WTC11 (cell line): ENCODE data around the gene UBAC2. TPM values are rescaled to one million over a fixed set of nuclear protein-coding genes. Genes with fewer than 3 reads are reported as not detected.

Experiments used
- ATAC-seq: fragments of 200-7000 bp; cut with Tn5 transposase; 2 replicates; pipeline ENCODE4 v1.10.0; 2021; ENCODE audit warnings: mild to moderate bottlenecking, moderate library complexity
- CTCF ChIA-PET: fragments of 300-600 bp; sonication (Branson Sonifier 250); formaldehyde crosslinking; loops from one replicate; lab custom pipeline; 2021; ENCODE audit warnings: antibody characterized with exemption; lab: Charles Lee
- POLR2A ChIA-PET: fragments of 350-600 bp; sonication (Branson Sonifier 250); formaldehyde crosslinking; loops from one replicate; lab custom pipeline; 2021; ENCODE audit warnings: antibody characterized with exemption; lab: Charles Lee
- DNase-seq: peaks from one replicate; pipeline ENCODE4 v3.0.0; 2021; ENCODE audit warnings: low spot score
- H3K27ac Mint-ChIP-seq: 2 replicates; pipeline ENCODE4 v1.8.0; 2021; ENCODE audit warnings: mixed read lengths
- H3K27me3 Mint-ChIP-seq: 2 replicates; pipeline ENCODE4 v1.8.0; 2021; ENCODE audit warnings: low read depth, mild to moderate bottlenecking, moderate library complexity, mixed read lengths
- H3K36me3 Mint-ChIP-seq: 2 replicates; pipeline ENCODE4 v1.8.0; 2021; ENCODE audit warnings: mixed read lengths
- H3K4me1 Mint-ChIP-seq: 2 replicates; pipeline ENCODE4 v1.8.0; 2022; ENCODE audit warnings: mixed read lengths
- H3K4me3 Mint-ChIP-seq: 2 replicates; pipeline ENCODE4 v1.8.0; 2021; ENCODE audit warnings: mild to moderate bottlenecking, moderate library complexity, mixed read lengths
- H3K9me3 Mint-ChIP-seq: 2 replicates; pipeline ENCODE4 v1.8.0; 2021; ENCODE audit warnings: mixed read lengths
- ATF2 ChIP-seq: sonication (generic); formaldehyde crosslinking; IDR thresholded peaks from 2 replicates; pipeline ENCODE4 v1.8.1; 2022; ENCODE audit warnings: low read depth, missing genetic modification reagents, borderline replicate concordance
- CREB1 ChIP-seq: sonication (generic); formaldehyde crosslinking; IDR thresholded peaks from 2 replicates; pipeline ENCODE4 v1.8.0; 2023; ENCODE audit warnings: mild to moderate bottlenecking, missing genetic modification reagents
- CREM ChIP-seq: sonication (generic); formaldehyde crosslinking; IDR thresholded peaks from 2 replicates; pipeline ENCODE4 v1.8.1; 2022; ENCODE audit warnings: mild to moderate bottlenecking, missing genetic modification reagents, moderate library complexity
- CTCF ChIP-seq: fragments of 200-600 bp; IDR thresholded peaks from 2 replicates; pipeline ENCODE4 v1.8.0; 2022; ENCODE audit warnings: antibody characterized with exemption
- E2F1 ChIP-seq: sonication (generic); formaldehyde crosslinking; IDR thresholded peaks from 2 replicates; pipeline ENCODE4 v1.8.0; 2022; ENCODE audit warnings: mild to moderate bottlenecking, missing genetic modification reagents
- ESRRA ChIP-seq: sonication (generic); formaldehyde crosslinking; IDR thresholded peaks from 2 replicates; pipeline ENCODE4 v1.8.1; 2022; ENCODE audit warnings: mild to moderate bottlenecking, missing genetic modification reagents, borderline replicate concordance
- FOXJ3 ChIP-seq: sonication (generic); formaldehyde crosslinking; IDR thresholded peaks from 2 replicates; pipeline ENCODE4 v1.9.0; 2021; ENCODE audit warnings: missing genetic modification reagents, mild to moderate bottlenecking, borderline replicate concordance
- IRF2 ChIP-seq: sonication (generic); formaldehyde crosslinking; IDR thresholded peaks from 2 replicates; pipeline ENCODE4 v1.8.0; 2022; ENCODE audit warnings: low read depth, missing genetic modification reagents, borderline replicate concordance
- JAZF1 ChIP-seq: fragments of 250-450 bp; sonication (Bioruptor Pico); IDR thresholded peaks from 2 replicates; pipeline ENCODE4 v1.9.0; 2021; ENCODE audit warnings: moderate library complexity, mild to moderate bottlenecking, inconsistent platforms
- MAX ChIP-seq: sonication (generic); formaldehyde crosslinking; IDR thresholded peaks from 2 replicates; pipeline ENCODE4 v1.8.0; 2022; ENCODE audit warnings: mild to moderate bottlenecking, missing genetic modification reagents
- PREB ChIP-seq: sonication (generic); formaldehyde crosslinking; IDR thresholded peaks from 2 replicates; pipeline ENCODE4 v1.8.1; 2022; ENCODE audit warnings: mild to moderate bottlenecking, missing genetic modification reagents, moderate library complexity, borderline replicate concordance
- PRRX2 ChIP-seq: fragments of 250-450 bp; sonication (Bioruptor Pico); IDR thresholded peaks from 2 replicates; pipeline ENCODE4 v1.8.0; 2021; ENCODE audit warnings: mild to moderate bottlenecking
- RORB ChIP-seq: fragments of 250-450 bp; sonication (Bioruptor Pico); IDR thresholded peaks from 2 replicates; pipeline ENCODE4 v1.9.0; 2021; ENCODE audit warnings: mild to moderate bottlenecking
- TCF7 ChIP-seq: sonication (generic); formaldehyde crosslinking; IDR thresholded peaks from 2 replicates; pipeline ENCODE4 v1.8.0; 2022; ENCODE audit warnings: mild to moderate bottlenecking, low read depth, missing genetic modification reagents, moderate library complexity
- TEAD1 ChIP-seq: sonication (generic); formaldehyde crosslinking; IDR thresholded peaks from 2 replicates; pipeline ENCODE4 v1.8.0; 2022; ENCODE audit warnings: mild to moderate bottlenecking, missing genetic modification reagents
- TEAD4 ChIP-seq: sonication (generic); formaldehyde crosslinking; IDR thresholded peaks from 2 replicates; pipeline ENCODE4 v1.8.0; 2022; ENCODE audit warnings: mild to moderate bottlenecking, missing genetic modification reagents
- ZNF219 ChIP-seq: sonication (generic); formaldehyde crosslinking; IDR thresholded peaks from 2 replicates; pipeline ENCODE4 v1.8.0; 2023; ENCODE audit warnings: missing genetic modification reagents, mild to moderate bottlenecking, borderline replicate concordance
- ZNF281 ChIP-seq: sonication (generic); formaldehyde crosslinking; IDR thresholded peaks from 2 replicates; pipeline ENCODE4 v1.8.0; 2023; ENCODE audit warnings: mild to moderate bottlenecking, missing genetic modification reagents
- ZNF423 ChIP-seq: fragments of 250-450 bp; sonication (Bioruptor Pico); IDR thresholded peaks from 2 replicates; pipeline ENCODE4 v2.1.2; 2022; ENCODE audit warnings: mild to moderate bottlenecking, moderate library complexity
- ZNF512 ChIP-seq: sonication (generic); formaldehyde crosslinking; IDR thresholded peaks from 2 replicates; pipeline ENCODE4 v1.8.1; 2022; ENCODE audit warnings: missing genetic modification reagents, borderline replicate concordance
- total RNA-seq: library from RNA; stranded (reverse); gene quantifications from 3 replicates; pipeline ENCODE4 v1.2.3, GENCODE V29; 2021

The UBAC2 gene
- total RNA-seq, 1 experiment from 2014 or later: 64.7 TPM

- no peak for TF ChIP-seq ZNF423 (CRISPR knock-in tag)
- no peak for TF ChIP-seq TEAD4 (CRISPR knock-in tag)
- TF ChIP-seq TCF7: no peak
- TF ChIP-seq CREM (CRISPR knock-in tag): no peak
- TF ChIP-seq ESRRA (CRISPR knock-in tag): no peak
- no peak for TF ChIP-seq TEAD1 (CRISPR knock-in tag)
- TF ChIP-seq CTCF: no peak
- no peak for TF ChIP-seq CREB1
- TF ChIP-seq PREB: no peak
- no peak for TF ChIP-seq ZNF219 (CRISPR knock-in tag)
- TF ChIP-seq IRF2 (CRISPR knock-in tag): no peak
- TF ChIP-seq JAZF1 (CRISPR knock-in tag): no peak
Observed at GRCh38 chr13:99296398-99296797, 95.7 kb downstream of the UBAC2 start (continued).

GRCh38 chr13:99297331-99297730 lies 96.7 kb downstream of the UBAC2 start:
- ChIA-PET POLR2A (no interaction called here), CTCF (interaction anchor here (0.5 kb wide), 1 partner anchor 10 kb away, joined by 5 read pairs; no protein-coding TSS in a partner anchor)
- no peaks in the 10 kb centered on the region for H3K36me3 Mint-ChIP-seq
- H3K27me3 Mint-ChIP-seq: no peaks in the 10 kb centered on the region
- H3K4me1 Mint-ChIP-seq: peaks cover 8% of the 10 kb centered on the region
- no peak overlapping the region for H3K27ac Mint-ChIP-seq
- no peak overlapping the region for H3K4me3 Mint-ChIP-seq
- no peak for TF ChIP-seq RORB (CRISPR knock-in tag)
- DNase-seq (no peak), ATAC-seq (no peak)
- no peaks in the 10 kb centered on the region for H3K9me3 Mint-ChIP-seq

- Mint-ChIP-seq H3K27me3 (no peaks in the 10 kb centered on the region), H3K9me3 (no peaks in the 10 kb centered on the region), H3K36me3 (no peaks in the 10 kb centered on the region), H3K4me1 (peaks cover 8% of the 10 kb centered on the region), H3K4me3 (no peak overlapping the region), H3K27ac (no peak overlapping the region)
- ChIA-PET CTCF (no interaction called here), POLR2A (no interaction called here)
- DNase-seq: no peak
- no peak for ATAC-seq
- no peak for TF ChIP-seq E2F1 (CRISPR knock-in tag)
- TF ChIP-seq MAX (CRISPR knock-in tag): no peak
- TF ChIP-seq ZNF512 (CRISPR knock-in tag): no peak
- no peak for TF ChIP-seq FOXJ3
- TF ChIP-seq ZNF281 (CRISPR knock-in tag): no peak
- TF ChIP-seq PRRX2 (CRISPR knock-in tag): no peak
- TF ChIP-seq ATF2 (CRISPR knock-in tag): no peak
- TF ChIP-seq, all 79 proteins: peak for 0
Observed at GRCh38 chr13:99298056-99298455, 97.4 kb downstream of the UBAC2 start.
